ENCODE measurements around the gene RNH1.

- TF ChIP-seq CTCF (IDR thresholded peaks at IDR 0.05) (no peak), POLR2A (IDR thresholded peaks at IDR 0.05) (no peak)
Observed at GRCh38 chr11:453564-453963, 53.5 kb downstream of the RNH1 start.

All from body of pancreas (tissue), 4 donors.